K562 (cell line): ENCODE data around the gene INO80C. TPM values are rescaled to one million over a fixed set of nuclear protein-coding genes. Genes with fewer than 3 reads are reported as not detected.

Source experiments
- ATAC-seq: fragments of 200-7000 bp; cut with Tn5 transposase; 3 replicates; pipeline ENCODE4 v1.9.1; 2020; ENCODE audit warnings: moderate library complexity
- BruUV-seq: library from RNA; stranded (reverse); fragments of 400-500 nt; replicated peaks from 2 replicates; lab custom pipeline; 2021; lab: Mats Ljungman, UMichigan
- CTCF ChIA-PET: fragments of 300-600 bp; formaldehyde crosslinking; extraction: SDS; loops from one replicate; lab custom pipeline; 2021; ENCODE audit warnings: low intra/inter-chr PET ratio; lab: Yijun Ruan, JAX
- POLR2A ChIA-PET: fragments of 300-600, 350-650 bp; sonication (Branson Sonifier 250); formaldehyde crosslinking; extraction: SDS; loops from one replicate; lab custom pipeline; 2021; ENCODE audit warnings: antibody characterized with exemption, inconsistent platforms; lab: Yijun Ruan, JAX
- DNase-seq, 4 experiments: peaks; one replicate each; pipeline versions ENCODE4 v3.0.0 to v3.0.0-alpha.2; 2011 to 2018; ENCODE audit warnings: low spot score in 3 of 4, mixed read lengths in 3 of 4; ENCODE audit errors: extremely low read depth in 1 of 4
- FAIRE-seq: peaks from 2 replicates; lab custom pipeline; 2011; peaks lifted over from hg19 to GRCh38; lab: Jason Lieb, UNC
- H2AFZ ChIP-seq: 2 replicates; pipeline ENCODE4 v1.6.0; 2011; ENCODE audit warnings: low read depth, low read length, control low read depth, inconsistent platforms
- H3K27ac ChIP-seq: fragments of 200-600 bp; 3 replicates; pipeline ENCODE4 v1.8.0; 2011; ENCODE audit warnings: low read depth, mild to moderate bottlenecking, control low read depth, inconsistent platforms, low read length, moderate library complexity, mixed read lengths; ENCODE audit errors: extremely low read depth
- H3K27me3 ChIP-seq, 2 experiments: fragments of 300-600 bp in 1 of 2; 2 replicates in 1 of 2; 3 replicates in 1 of 2; pipeline versions ENCODE4 v1.6.0 to v1.8.0; 2011; ENCODE audit warnings: inconsistent platforms in 2 of 2, low read length in 2 of 2, mild to moderate bottlenecking in 1 of 2, mixed read lengths in 1 of 2, moderate library complexity in 1 of 2; ENCODE audit not compliant: control insufficient read depth in 2 of 2, insufficient read depth in 2 of 2
- H3K36me3 ChIP-seq: fragments of 300-600 bp; 3 replicates; pipeline ENCODE4 v1.8.0; 2011; ENCODE audit warnings: mild to moderate bottlenecking, low read length, inconsistent platforms; ENCODE audit not compliant: control insufficient read depth, insufficient read depth
- H3K4me1 ChIP-seq, 2 experiments: fragments of 200-600 bp in 1 of 2; replicated peaks in 1 of 2; 2 replicates in 1 of 2; 3 replicates in 1 of 2; pipeline versions ENCODE4 v1.5.1 to v1.8.0; 2011; ENCODE audit warnings: inconsistent platforms in 2 of 2, low read length in 2 of 2, mild to moderate bottlenecking in 1 of 2, mixed read lengths in 1 of 2, moderate library complexity in 1 of 2; ENCODE audit not compliant: control insufficient read depth in 2 of 2, insufficient read depth in 2 of 2
- H3K4me2 ChIP-seq: 2 replicates; pipeline ENCODE4 v1.6.1; 2011; ENCODE audit warnings: low read length, control low read depth, inconsistent platforms, mixed read lengths; ENCODE audit not compliant: insufficient read depth
- H3K4me3 ChIP-seq: fragments of 200-600 bp; sonication (generic), shearing (Covaris generic); 2 replicates; pipeline ENCODE4 v1.5.1; 2016; ENCODE audit warnings: control low read depth, inconsistent platforms
- H3K79me2 ChIP-seq: fragments of 200-600 bp; 3 replicates; pipeline ENCODE4 v1.8.0; 2011; ENCODE audit warnings: low read length, inconsistent platforms; ENCODE audit not compliant: control insufficient read depth, insufficient read depth
- H3K9ac ChIP-seq, 2 experiments: 2 replicates each; pipeline versions ENCODE4 v1.6.0 to v1.6.1; 2011; ENCODE audit warnings: low read depth in 2 of 2, low read length in 2 of 2, control low read depth in 1 of 2, inconsistent platforms in 1 of 2, mild to moderate bottlenecking in 1 of 2, mixed read lengths in 1 of 2; ENCODE audit not compliant: insufficient read depth in 1 of 2
- H3K9me1 ChIP-seq: one replicate; pipeline ENCODE4 v1.6.0; 2011; ENCODE audit warnings: inconsistent platforms, mild to moderate bottlenecking, low read length, moderate library complexity; ENCODE audit not compliant: control insufficient read depth, insufficient read depth
- H3K9me3 ChIP-seq: replicated peaks from 2 replicates; pipeline ENCODE4 v1.5.1; 2011; ENCODE audit warnings: low read depth, low read length, inconsistent platforms; ENCODE audit not compliant: control insufficient read depth, insufficient read depth
- H4K20me1 ChIP-seq: replicated peaks from 2 replicates; pipeline ENCODE4 v1.6.1; 2011; ENCODE audit warnings: low read length, inconsistent platforms, mixed read lengths; ENCODE audit not compliant: control insufficient read depth, insufficient read depth
- CREM ChIP-seq: IDR thresholded peaks from 2 replicates; pipeline ENCODE4 v1.6.1; 2014; ENCODE audit warnings: antibody characterized with exemption, low read depth
- GATAD2A ChIP-seq: fragments of 450-650 bp; IDR thresholded peaks from 2 replicates; pipeline ENCODE4 v1.6.1; 2017
- JUNB ChIP-seq: fragments of 450-650 bp; formaldehyde crosslinking; conservative IDR thresholded peaks from 2 replicates; pipeline ENCODE4 v1.4.0; 2020; ENCODE audit warnings: mild to moderate bottlenecking
- NCOA4 ChIP-seq: fragments of 450-650 bp; IDR thresholded peaks from 2 replicates; pipeline ENCODE4 v1.6.1; 2018; ENCODE audit warnings: mild to moderate bottlenecking; ENCODE audit not compliant: partially characterized antibody
- NR3C1 ChIP-seq: sonication (generic); formaldehyde crosslinking; IDR thresholded peaks from 2 replicates; pipeline ENCODE4 v1.8.1; 2022; ENCODE audit warnings: missing genetic modification reagents
- SMARCA4 ChIP-seq: fragments of 450-650 bp; IDR thresholded peaks from 2 replicates; pipeline ENCODE4 v1.6.1; 2016
- SPI1 ChIP-seq: IDR thresholded peaks from 2 replicates; pipeline ENCODE4 v1.6.1; 2011; ENCODE audit warnings: low read depth, low read length, control low read depth, borderline replicate concordance
- TCF3 ChIP-seq: sonication (generic); formaldehyde crosslinking; IDR thresholded peaks from 2 replicates; pipeline ENCODE4 v1.4.0; 2020; ENCODE audit warnings: mild to moderate bottlenecking, missing genetic modification reagents
- XRCC5 ChIP-seq: fragments of 200-400 bp; formaldehyde crosslinking; IDR thresholded peaks from 2 replicates; pipeline ENCODE4 v1.6.1; 2017; ENCODE audit warnings: low read depth, mild to moderate bottlenecking, low read length
- ZNF347 ChIP-seq: fragments of 450-650 bp; formaldehyde crosslinking; IDR thresholded peaks from 2 replicates; pipeline ENCODE4 v1.4.0; 2020; ENCODE audit warnings: low read depth, mild to moderate bottlenecking, moderate library complexity
- ZNF586 ChIP-seq: fragments of 450-650 bp; formaldehyde crosslinking; conservative IDR thresholded peaks from 2 replicates; pipeline ENCODE4 v1.4.0; 2020; ENCODE audit warnings: mild to moderate bottlenecking, moderate library complexity
- ZNF740 ChIP-seq, 3 experiments: fragments of 200-800 bp in 1 of 3; sonication (Bioruptor generic) in 1 of 3; sonication (generic) in 1 of 3; formaldehyde crosslinking in 1 of 3; IDR thresholded peaks; 2 replicates each; pipeline versions ENCODE4 v1.6.1 to v1.8.0; 2016 to 2022; ENCODE audit warnings: mild to moderate bottlenecking in 2 of 3, missing compliant biosample characterization in 2 of 3, missing genetic modification characterization in 2 of 3, missing genetic modification reagents in 1 of 3
- WGBS: fragments of 100-300 bp; shearing (Covaris generic); methylation state at CpG from one replicate; pipeline ENCODE4 v1.1.6; 2016; ENCODE audit warnings: low coverage, mixed read lengths; ENCODE audit not compliant: insufficient coverage; ENCODE audit errors: missing lambda C conversion rate; 5-methylcytosine and 5-hydroxymethylcytosine counted together
- in situ Hi-C: fragments of 300-500 bp; cut with MboI; formaldehyde crosslinking; loops from 4 replicates; pipeline ENCODE4 v1.15.0; 2018; ENCODE audit warnings: inconsistent platforms, mixed read lengths
- intact Hi-C: fragments of 100-400 bp; cut with micrococcal nuclease; formaldehyde crosslinking; loops from 2 replicates; pipeline ENCODE4 v1.14.2; 2022
- polyA plus RNA-seq, 8 experiments: library from polyadenylated mRNA; depleted of rRNA in 4 of 8; stranded (reverse) in 5 of 8; unstranded in 3 of 8; fragments of >200 nt; fragmentation: Nextera tagmentation in 2 of 8; fragmentation: Illumina TruSeq in 1 of 8; extraction: Ambion mirVana in 2 of 8; extraction: Trizol in 1 of 8; gene quantifications; 2 replicates each; pipeline versions ENCODE4 v1.2.1 to v1.2.3, GENCODE V29; 2011 to 2014; ENCODE audit warnings: inconsistent platforms in 1 of 8, missing spikeins in 1 of 8
- total RNA-seq, 7 experiments: library from RNA; depleted of rRNA in 6 of 7; stranded (reverse); fragments of >200 nt in 6 of 7; fragmentation: Illumina TruSeq in 2 of 7; extraction: Trizol in 2 of 7; gene quantifications; 2 replicates each; pipeline versions ENCODE4 v1.2.1 to v1.2.3, GENCODE V29; 2011 to 2021; ENCODE audit warnings: low replicate concordance in 1 of 7
- TF ChIP-seq, protein P1 (sequence below): fragments of 450-650 bp; IDR thresholded peaks from 2 replicates; pipeline ENCODE4 v1.7.0; 2016; ENCODE audit warnings: borderline replicate concordance

The INO80C gene
- total and polyA plus RNA-seq, 9 of the 15 experiments (the other 6 are each of a cell fraction or from before 2014, with no cell fraction given) = 14.3 to 53.3 (median 46.6) TPM

DNA sequence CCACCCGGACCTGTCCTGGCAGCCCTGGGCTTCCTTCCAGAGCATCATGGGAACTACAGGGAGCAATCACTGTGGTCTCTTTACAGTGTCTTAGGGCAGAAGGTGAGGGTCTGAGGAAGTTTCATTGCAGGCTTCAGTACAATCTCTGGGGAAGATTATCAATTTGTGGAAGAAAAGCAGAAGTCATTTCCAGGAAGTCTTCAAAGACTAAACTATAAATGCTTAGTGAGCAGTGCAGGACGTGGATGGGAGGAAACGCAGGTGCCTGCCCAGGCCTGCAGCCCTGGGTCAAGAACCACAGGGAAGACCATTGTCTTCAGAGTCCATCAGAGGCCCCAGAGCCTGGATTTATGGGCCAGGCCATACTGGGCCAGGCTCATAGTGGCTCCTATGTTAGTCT lies 54.3 kb downstream of the INO80C start:
- no peaks in the 10 kb centered on the region for H3K36me3 ChIP-seq
- CTCF ChIA-PET = no interaction called here
- intact Hi-C loops = no loop called here
- POLR2A ChIA-PET = interaction anchor here (1.0 kb wide), 1 partner anchor 203 kb away, joined by 3 read pairs; the partner anchor contains the start of gene ZNF397
- 7% methylated on average over 3 of the region's 3 CpGs for WGBS
- no TSS peak for BruUV-seq
- no peaks in the 10 kb centered on the region for H4K20me1 ChIP-seq
- peak; percentile 14 for ATAC-seq
- no peak for FAIRE-seq
- H3K27ac ChIP-seq = no peak overlapping the region
- H3K9me3 ChIP-seq = no peaks in the 10 kb centered on the region
- in situ Hi-C loops = no loop called here
- peak overlapping the region; percentile 49; the same call in 1 of the 2 replicates for H2AFZ ChIP-seq
- no peaks in the 10 kb centered on the region for H3K79me2 ChIP-seq
- no peak overlapping the region for H3K4me2 ChIP-seq
- H3K9ac ChIP-seq = peak overlapping the region in 1 of 2 experiments; percentile 39; a peak in 1 of 4 replicates
- H3K9me1 ChIP-seq = no peaks in the 10 kb centered on the region
- TF ChIP-seq TCF3 (CRISPR knock-in tag) = peak; percentile 20; the same call in 1 of the 2 replicates
- peak; percentile 90 for TF ChIP-seq SPI1
- no peak for TF ChIP-seq SMARCA4
- TF ChIP-seq GATAD2A = no peak
- TF ChIP-seq CREM = no peak
- TF ChIP-seq, protein P1, sequence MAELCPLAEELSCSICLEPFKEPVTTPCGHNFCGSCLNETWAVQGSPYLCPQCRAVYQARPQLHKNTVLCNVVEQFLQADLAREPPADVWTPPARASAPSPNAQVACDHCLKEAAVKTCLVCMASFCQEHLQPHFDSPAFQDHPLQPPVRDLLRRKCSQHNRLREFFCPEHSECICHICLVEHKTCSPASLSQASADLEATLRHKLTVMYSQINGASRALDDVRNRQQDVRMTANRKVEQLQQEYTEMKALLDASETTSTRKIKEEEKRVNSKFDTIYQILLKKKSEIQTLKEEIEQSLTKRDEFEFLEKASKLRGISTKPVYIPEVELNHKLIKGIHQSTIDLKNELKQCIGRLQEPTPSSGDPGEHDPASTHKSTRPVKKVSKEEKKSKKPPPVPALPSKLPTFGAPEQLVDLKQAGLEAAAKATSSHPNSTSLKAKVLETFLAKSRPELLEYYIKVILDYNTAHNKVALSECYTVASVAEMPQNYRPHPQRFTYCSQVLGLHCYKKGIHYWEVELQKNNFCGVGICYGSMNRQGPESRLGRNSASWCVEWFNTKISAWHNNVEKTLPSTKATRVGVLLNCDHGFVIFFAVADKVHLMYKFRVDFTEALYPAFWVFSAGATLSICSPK = no peak
- TF ChIP-seq NCOA4 = no peak
- TF ChIP-seq ZNF347 (CRISPR knock-in tag) = no peak
- TF ChIP-seq NR3C1 (CRISPR knock-in tag) = no peak
- TF ChIP-seq ZNF740 (CRISPR knock-in tag; IDR thresholded peaks at IDR 0.05) = no peak
- 0 out of 4 replicates have a peak, but pooled peaks of 1 of the 2 experiments have one; percentile 5 for TF ChIP-seq ZNF740 (tag; IDR thresholded peaks at IDR 0.05)
- no peak for TF ChIP-seq XRCC5
- no peak for TF ChIP-seq ZNF586 (CRISPR knock-in tag)
- no peak for TF ChIP-seq JUNB
- H3K4me3 ChIP-seq = no peak overlapping the region
- H3K27me3 ChIP-seq = peaks cover 2 to 9% of the 10 kb centered on the region in 2 experiments; a peak in 4 of 5 replicates
- peaks cover 5 to 14% of the 10 kb centered on the region in 2 experiments; a peak in 3 of 5 replicates for H3K4me1 ChIP-seq
- no peak for DNase-seq
